Cardiac fibroblast (primary cell): ENCODE data around the gene OLFM1.
A peak's percentile ranks its signal among the peaks of the same experiment; 100 is the strongest.

Source experiments
- DNase-seq, 2 donors: peaks; one replicate each; pipeline versions ENCODE4 v3.0.0 to v3.0.0-alpha.2; 2010; ENCODE audit warnings: low read depth in 2 of 2
- H3K4me3 ChIP-seq, 2 donors: replicated peaks in 1 of 2; 1 replicate in 1 of 2; 2 replicates in 1 of 2; pipeline ENCODE4 v1.5.1; 2011; ENCODE audit warnings: low read depth in 2 of 2, low read length in 2 of 2, mild to moderate bottlenecking in 2 of 2, moderate library complexity in 1 of 2
- TF ChIP-seq, protein P1 (sequence below): IDR thresholded peaks from one replicate; pipeline ENCODE4 v1.5.1; 2011; ENCODE audit warnings: low read depth, mild to moderate bottlenecking, low read length, inconsistent platforms

The OLFM1 gene

DNA sequence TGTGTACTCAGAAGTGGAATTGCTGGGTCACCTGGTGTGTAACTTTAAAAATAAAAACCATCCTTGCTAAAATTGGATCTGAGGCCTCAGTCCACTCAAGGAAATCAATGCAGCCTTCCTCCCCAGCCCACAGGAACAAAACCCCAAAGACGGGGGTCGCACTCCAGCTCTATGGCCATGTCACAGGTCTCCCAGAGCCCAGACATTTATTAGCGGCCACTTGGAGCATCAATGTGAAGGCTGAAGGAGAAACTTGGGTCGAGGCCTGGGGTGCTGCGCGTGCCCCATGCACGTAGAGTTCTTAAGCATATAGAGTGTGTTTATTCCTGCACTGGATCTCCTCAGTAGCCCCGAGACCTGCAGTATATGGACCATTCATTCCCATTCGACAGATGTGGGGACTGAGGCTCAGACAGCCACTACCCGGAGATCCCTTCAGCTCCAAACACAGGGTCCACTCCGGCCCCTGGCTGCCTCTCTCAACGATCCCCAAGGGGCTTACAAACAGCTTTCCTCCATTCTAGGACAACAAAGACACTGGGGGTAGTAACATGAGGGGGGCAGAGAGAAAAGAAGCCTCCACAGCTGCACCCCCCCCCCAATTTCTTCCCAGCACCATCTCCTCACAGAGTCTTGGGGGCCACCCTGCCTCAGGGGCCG lies 14.3 kb upstream of the OLFM1 start:
- H3K4me3 ChIP-seq: no peak overlapping the region
- no peak for DNase-seq

DNA sequence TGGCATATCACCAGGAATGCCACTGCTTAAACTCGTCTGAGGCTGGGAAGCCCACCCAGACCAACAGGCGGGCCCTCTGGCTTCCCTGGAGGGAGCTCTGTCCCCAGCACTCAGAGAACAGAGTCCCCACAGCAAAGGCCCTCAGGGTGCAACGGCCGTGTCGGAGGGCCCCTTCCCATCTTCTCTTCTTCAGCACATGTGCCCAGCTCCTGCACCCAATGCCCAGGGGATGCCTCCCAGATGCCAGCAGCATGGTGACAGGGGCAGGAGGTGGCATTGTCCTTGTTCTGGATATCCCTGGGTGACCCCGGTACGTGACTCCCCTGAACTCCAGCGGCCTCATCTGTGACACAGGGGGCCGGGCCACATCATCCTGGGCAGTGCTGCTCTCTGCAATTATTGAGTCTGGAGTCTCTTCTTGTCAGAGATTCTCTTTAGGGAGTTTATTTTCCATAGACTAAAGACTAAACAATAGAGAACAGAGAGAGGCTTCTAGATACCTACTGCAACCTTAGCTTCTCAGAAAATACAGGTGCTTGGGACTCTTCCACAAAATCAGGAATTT lies 13.6 kb upstream of the OLFM1 start:
- H3K4me3 ChIP-seq: no peak overlapping the region
- TF ChIP-seq, protein P1, sequence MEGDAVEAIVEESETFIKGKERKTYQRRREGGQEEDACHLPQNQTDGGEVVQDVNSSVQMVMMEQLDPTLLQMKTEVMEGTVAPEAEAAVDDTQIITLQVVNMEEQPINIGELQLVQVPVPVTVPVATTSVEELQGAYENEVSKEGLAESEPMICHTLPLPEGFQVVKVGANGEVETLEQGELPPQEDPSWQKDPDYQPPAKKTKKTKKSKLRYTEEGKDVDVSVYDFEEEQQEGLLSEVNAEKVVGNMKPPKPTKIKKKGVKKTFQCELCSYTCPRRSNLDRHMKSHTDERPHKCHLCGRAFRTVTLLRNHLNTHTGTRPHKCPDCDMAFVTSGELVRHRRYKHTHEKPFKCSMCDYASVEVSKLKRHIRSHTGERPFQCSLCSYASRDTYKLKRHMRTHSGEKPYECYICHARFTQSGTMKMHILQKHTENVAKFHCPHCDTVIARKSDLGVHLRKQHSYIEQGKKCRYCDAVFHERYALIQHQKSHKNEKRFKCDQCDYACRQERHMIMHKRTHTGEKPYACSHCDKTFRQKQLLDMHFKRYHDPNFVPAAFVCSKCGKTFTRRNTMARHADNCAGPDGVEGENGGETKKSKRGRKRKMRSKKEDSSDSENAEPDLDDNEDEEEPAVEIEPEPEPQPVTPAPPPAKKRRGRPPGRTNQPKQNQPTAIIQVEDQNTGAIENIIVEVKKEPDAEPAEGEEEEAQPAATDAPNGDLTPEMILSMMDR: no peak
- no peak for DNase-seq

More for the DNA sequence above, 14.3 kb upstream of the OLFM1 start:
- TF ChIP-seq, protein P1: no peak

DNA sequence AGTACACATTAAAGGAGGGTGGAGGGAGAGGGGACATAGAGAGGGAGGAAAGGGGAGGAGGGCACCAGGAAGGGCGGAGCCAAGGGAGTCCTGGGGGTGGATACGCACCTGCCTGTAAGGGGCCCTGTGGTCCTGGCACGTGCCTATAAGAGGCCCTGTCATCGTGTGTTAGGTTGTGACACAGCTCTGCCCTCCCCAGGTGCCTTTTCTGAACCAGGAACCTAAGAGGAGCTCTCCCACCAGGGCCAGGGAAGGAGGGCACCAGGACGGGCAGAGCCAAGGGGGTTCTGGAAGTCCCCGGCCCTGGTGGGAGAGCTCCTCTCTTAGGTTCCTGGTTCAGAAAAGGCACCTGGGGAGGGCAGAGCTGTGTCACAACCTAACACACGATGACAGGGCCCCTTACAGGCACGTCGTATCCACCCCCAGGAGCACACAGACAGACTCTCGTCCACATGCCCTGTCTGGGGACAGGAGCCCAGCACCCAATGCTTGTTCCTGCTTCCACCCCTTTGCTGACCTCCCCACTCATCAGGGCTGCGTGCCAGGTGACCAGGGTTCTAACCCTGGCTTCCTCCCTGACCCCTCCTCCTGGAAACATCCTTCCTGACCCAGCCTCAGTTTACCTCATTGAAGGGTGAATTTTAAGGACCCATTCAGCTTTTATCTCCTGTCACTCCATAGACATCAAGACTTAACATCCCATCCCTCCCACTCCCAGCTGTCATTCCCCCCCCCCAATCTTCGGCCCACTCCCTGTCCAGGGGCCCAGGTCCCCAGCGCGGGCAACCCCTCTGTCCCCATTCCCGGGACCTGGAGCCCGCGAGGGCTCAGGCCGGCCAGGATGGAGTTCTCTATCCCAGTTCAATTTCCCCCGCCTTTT lies 12.9 kb upstream of the OLFM1 start:
- TF ChIP-seq, protein P1: no peak
- H3K4me3 ChIP-seq: no peak overlapping the region
- no peak for DNase-seq

DNA sequence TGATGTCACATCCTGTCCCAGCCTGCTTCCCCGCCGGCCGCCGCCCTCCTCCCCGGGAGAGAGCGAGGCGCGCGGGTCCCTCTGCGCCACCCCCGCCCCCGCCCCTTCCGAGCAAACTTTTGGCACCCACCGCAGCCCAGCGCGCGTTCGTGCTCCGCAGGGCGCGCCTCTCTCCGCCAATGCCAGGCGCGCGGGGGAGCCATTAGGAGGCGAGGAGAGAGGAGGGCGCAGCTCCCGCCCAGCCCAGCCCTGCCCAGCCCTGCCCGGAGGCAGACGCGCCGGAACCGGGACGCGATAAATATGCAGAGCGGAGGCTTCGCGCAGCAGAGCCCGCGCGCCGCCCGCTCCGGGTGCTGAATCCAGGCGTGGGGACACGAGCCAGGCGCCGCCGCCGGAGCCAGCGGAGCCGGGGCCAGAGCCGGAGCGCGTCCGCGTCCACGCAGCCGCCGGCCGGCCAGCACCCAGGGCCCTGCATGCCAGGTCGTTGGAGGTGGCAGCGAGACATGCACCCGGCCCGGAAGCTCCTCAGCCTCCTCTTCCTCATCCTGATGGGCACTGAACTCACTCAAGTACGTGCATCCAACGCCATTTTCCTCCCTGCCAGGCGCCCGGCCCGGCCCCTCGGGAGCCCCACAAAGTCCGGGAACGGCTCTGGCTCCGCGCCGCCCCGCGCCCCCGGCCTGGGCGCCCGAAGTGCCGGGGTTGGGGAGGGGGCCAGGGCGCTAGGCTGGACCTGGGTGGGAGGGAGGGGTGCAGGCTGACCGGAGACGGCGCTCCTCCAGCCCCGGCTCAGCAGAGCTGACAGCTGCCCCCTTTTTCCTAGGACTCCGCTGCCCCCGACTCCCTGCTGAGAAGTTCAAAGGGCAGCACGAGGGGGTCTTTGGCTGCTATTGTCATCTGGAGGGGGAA lies 12.0 kb upstream of the OLFM1 start:
- TF ChIP-seq, protein P1: no peak
- DNase-seq: peak; percentile 3 to 16
- no peak overlapping the region for H3K4me3 ChIP-seq

DNA sequence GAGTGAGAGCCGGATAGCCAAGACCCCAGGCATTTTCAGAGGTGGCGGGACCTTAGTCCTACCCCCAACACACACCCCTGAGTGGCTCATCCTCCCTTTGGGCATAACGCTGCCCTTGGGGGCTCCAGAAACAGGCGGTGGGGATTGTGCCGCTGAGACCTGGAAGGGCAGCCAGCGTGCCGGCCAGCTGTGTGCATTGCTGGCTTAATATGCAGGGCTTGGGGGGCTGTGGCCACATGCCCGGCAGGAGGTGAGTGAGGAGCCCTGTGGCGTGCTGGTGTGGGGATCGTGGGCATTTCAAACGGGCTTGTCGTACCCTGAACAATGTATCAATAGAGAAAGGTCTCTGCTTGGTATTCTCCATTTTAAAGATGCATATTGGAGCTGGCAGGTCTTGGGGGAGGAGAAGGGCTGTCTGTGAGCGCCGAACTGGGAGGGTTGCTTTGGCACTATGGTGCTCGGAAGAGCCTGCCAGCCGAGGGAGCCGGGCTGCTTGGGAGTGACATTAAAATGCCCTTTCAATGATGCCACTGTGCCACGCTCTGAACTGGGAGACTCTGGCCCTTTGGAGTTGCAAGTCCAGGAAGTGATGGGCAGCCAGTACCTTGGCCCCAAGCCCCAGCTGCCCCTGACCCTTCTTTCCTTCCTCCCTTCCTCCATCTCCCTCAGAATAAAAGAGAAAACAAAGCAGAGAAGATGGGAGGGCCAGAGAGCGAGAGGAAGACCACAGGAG lies 11.2 kb upstream of the OLFM1 start:
- no peak overlapping the region for H3K4me3 ChIP-seq
- DNase-seq: no peak
- TF ChIP-seq, protein P1: no peak

DNA sequence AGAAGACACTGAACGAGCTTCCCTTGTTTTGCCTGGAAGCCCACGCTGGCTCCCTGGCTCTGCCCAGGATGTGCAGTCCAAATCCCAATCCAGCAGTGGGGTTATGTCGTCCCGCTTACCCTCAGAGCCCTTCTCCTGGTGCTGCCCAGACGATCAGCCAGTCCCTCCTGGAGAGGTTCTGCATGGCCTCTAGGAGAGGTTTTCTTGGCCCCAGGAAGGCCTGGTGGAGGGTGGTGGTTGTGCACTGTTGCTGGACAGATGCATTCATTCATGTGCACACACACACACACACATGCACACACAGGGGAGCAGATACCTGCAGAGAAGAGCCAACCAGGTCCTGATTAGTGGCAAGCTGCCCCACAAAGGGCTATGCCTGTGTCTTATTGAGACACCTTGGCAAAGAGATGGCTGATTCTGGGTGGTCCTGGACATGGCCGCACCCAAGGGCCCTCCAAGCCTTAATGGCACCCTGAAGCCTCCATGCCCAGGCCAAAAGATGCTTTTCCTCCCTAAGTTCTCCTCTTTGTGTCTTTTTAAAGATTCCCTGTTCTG lies 10.5 kb upstream of the OLFM1 start:
- no peak overlapping the region for H3K4me3 ChIP-seq
- TF ChIP-seq, protein P1: no peak
- DNase-seq: no peak
